ENCODE measurements around the gene KIAA1755.
A peak's percentile ranks its signal among the peaks of the same experiment; 100 is the strongest.

The KIAA1755 gene

DNA sequence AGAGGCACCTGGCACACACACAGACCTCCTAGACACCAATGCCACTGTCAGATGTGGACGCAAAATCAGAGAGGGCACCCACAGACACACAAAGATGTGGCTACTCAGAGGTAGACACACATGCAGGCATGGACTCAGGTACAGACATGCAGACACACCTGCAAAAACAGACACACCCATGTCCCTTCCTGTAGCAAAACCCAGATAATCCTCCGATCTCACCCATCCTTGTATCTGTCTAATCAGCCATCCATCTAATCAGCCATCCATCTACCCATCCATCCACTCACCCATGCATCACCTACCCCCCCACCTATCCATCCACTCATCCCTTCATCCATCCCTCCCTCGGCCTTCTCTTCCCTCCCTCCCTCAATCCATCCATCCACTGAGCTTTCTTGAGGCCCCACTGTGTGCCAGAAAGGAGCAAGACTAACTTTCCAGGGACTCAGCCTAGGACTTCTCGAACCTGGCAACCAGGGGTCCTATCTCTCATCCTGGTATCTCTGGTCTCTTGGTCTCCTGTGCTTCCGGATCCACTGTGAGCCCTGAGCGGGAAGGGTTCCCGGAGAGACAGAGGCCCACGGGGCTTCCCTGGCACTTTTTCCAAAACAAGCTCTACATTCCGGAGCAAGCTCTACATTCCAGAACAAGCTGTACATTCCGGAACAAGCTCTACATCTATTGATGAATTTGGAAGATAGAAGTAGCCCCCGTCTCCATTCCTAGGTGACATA, 94.4 kb downstream of the KIAA1755 start:
- H4K8ac ChIP-seq (ENCODE audit: low read depth, low read length), result peak overlapping the region; percentile 19
- H3K36me3 ChIP-seq (ENCODE audit: control insufficient read depth in 1 of 2, insufficient read depth in 2 of 2, low read length in 2 of 2), result peaks cover 11 to 18% of the 10 kb centered on the region in 2 experiments
- H2BK12ac ChIP-seq (ENCODE audit: low read length), result peak overlapping the region; percentile 82

DNA sequence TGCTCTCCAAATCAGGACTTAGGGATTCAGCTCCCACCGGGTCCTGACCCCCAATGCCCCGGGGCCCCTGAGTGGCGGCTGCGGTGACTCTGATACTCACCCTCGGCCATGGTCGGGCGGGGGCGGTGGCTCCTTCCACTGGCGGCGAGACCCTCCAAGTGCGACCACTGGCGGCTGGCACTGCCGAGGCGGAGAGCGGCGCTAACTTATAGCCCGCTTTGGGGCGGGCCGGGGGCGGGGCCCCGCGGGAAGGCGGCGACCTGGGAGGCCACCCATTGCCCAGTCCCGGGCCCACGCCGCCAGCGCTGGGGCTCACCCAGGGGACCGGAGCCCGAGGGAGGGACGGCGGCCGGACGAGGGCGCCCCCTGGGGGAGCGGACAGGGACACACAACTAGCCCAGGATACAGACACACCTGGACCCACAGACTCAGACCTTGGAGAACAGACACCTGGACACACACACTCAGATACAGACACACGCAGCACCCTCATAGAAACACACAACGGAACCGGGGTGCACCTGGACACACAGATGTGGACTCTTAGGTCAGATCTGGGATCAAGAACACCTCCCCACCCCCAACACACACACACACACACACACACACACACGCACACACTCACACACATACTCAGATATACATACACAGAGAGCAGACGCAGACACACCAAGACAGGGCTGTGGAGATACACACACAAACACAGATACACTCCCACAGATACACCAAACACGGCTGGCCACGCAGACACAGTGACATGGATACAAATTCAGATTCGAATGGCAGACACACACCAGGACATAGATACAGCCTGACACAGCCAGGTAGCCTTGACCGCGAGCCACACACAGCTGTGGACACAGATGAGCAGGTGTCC, 95.2 kb downstream of the KIAA1755 start, which contains the start of gene TGM2:
Gene TGM2, minus strand, starts transcription at position 182 of the 877 bp plus-strand sequence. Its CDS starts 72 bp downstream, at position 110.
- peak within 1 kb of the TSS; percentile 68 for H4K91ac ChIP-seq (ENCODE audit: low read depth, low read length)
- H2AFZ ChIP-seq (ENCODE audit: insufficient read depth, low read length, poor library complexity), result peak within 1 kb of the TSS; percentile 33
- WGBS (ENCODE audit: extremely low coverage, insufficient coverage, insufficient read length), result no CpG with 5 or more reads among the region's 46 CpGs
- H3K9me3 ChIP-seq (ENCODE audit: insufficient read depth, low read depth, low read length), result peaks cover 3% of the 10 kb centered on the region
- H2BK120ac ChIP-seq (ENCODE audit: insufficient read depth, low read length, poor library complexity), result peak within 1 kb of the TSS; percentile 82
- peak within 1 kb of the TSS; percentile 22 for H2AK5ac ChIP-seq (ENCODE audit: low read length)
- peak within 1 kb of the TSS; percentile 51 for H2BK12ac ChIP-seq (ENCODE audit: low read length)
- no peaks in the 10 kb centered on the region for H3K27me3 ChIP-seq (ENCODE audit: insufficient read depth, low read length)
- H3K4me3 ChIP-seq (ENCODE audit: low read depth, low read length), result peak within 1 kb of the TSS; percentile 52
- H3K14ac ChIP-seq (ENCODE audit: low read length), result peak within 1 kb of the TSS; percentile 47
- peak within 1 kb of the TSS; percentile 23 for H3K9ac ChIP-seq (ENCODE audit: low read length)
- peaks cover 11% of the 10 kb centered on the region for H3K79me2 ChIP-seq (ENCODE audit: control insufficient read depth, insufficient read depth, low read length, poor library complexity)
- H3K36me3 ChIP-seq (ENCODE audit: control insufficient read depth in 1 of 2, insufficient read depth in 2 of 2, low read length in 2 of 2), result peaks cover 19 to 25% of the 10 kb centered on the region in 2 experiments
- H3K79me1 ChIP-seq (ENCODE audit: low read length), result peaks cover 59% of the 10 kb centered on the region
- peak within 1 kb of the TSS; percentile 95 for H3K27ac ChIP-seq (ENCODE audit: low read depth, low read length)
- H3K18ac ChIP-seq (ENCODE audit: low read length), result peak within 1 kb of the TSS; percentile 70
- H4K12ac ChIP-seq (ENCODE audit: low read depth, low read length), result peak within 1 kb of the TSS; percentile 0
- H2BK5ac ChIP-seq (ENCODE audit: low read depth, low read length, poor library complexity), result peak within 1 kb of the TSS; percentile 75
- peak; percentile 84 to 91 for DNase-seq
- peak within 1 kb of the TSS; percentile 77 for H4K8ac ChIP-seq (ENCODE audit: low read depth, low read length)
- H3K4me1 ChIP-seq (ENCODE audit: control insufficient read depth in 1 of 2, insufficient read depth in 2 of 2, low read length in 2 of 2), result peaks cover 58 to 59% of the 10 kb centered on the region in 2 experiments
- H3K23ac ChIP-seq (ENCODE audit: low read length), result no peak within 1 kb of the TSS
- H3K4ac ChIP-seq (ENCODE audit: low read depth, low read length), result peak within 1 kb of the TSS; percentile 81
- H3K4me2 ChIP-seq (ENCODE audit: low read length), result peak within 1 kb of the TSS; percentile 67

More for the DNA sequence above, 94.4 kb downstream of the KIAA1755 start:
- Histone ChIP-seq H3K4me3 (ENCODE audit: low read depth, low read length) (no peak overlapping the region), H2AK5ac (ENCODE audit: low read length) (peak overlapping the region; percentile 13), H3K79me1 (ENCODE audit: low read length) (peaks cover 67% of the 10 kb centered on the region), H4K91ac (ENCODE audit: low read depth, low read length) (peak overlapping the region; percentile 68), H3K9ac (ENCODE audit: low read length) (no peak overlapping the region), H4K12ac (ENCODE audit: low read depth, low read length) (no peak overlapping the region), H3K23ac (ENCODE audit: low read length) (no peak overlapping the region), H3K4ac (ENCODE audit: low read depth, low read length) (peak overlapping the region; percentile 13), H2BK120ac (ENCODE audit: insufficient read depth, low read length, poor library complexity) (peak overlapping the region; percentile 82), H3K4me2 (ENCODE audit: low read length) (peak overlapping the region; percentile 67), H3K79me2 (ENCODE audit: control insufficient read depth, insufficient read depth, low read length, poor library complexity) (peaks cover 11% of the 10 kb centered on the region), H3K27ac (ENCODE audit: low read depth, low read length) (peak overlapping the region; percentile 95), H3K14ac (ENCODE audit: low read length) (peak overlapping the region; percentile 43), H2BK5ac (ENCODE audit: low read depth, low read length, poor library complexity) (peak overlapping the region; percentile 75), H3K27me3 (ENCODE audit: insufficient read depth, low read length) (no peaks in the 10 kb centered on the region), H2AFZ (ENCODE audit: insufficient read depth, low read length, poor library complexity) (no peak overlapping the region), H3K18ac (ENCODE audit: low read length) (peak overlapping the region; percentile 10), H3K9me3 (ENCODE audit: insufficient read depth, low read depth, low read length) (peaks cover 3% of the 10 kb centered on the region), H3K4me1 (ENCODE audit: control insufficient read depth in 1 of 2, insufficient read depth in 2 of 2, low read length in 2 of 2) (peaks cover 60 to 66% of the 10 kb centered on the region in 2 experiments)
- no CpG with 5 or more reads among the region's 11 CpGs for WGBS (ENCODE audit: extremely low coverage, insufficient coverage, insufficient read length)
- DNase-seq, result peak; percentile 67 to 84

DNA sequence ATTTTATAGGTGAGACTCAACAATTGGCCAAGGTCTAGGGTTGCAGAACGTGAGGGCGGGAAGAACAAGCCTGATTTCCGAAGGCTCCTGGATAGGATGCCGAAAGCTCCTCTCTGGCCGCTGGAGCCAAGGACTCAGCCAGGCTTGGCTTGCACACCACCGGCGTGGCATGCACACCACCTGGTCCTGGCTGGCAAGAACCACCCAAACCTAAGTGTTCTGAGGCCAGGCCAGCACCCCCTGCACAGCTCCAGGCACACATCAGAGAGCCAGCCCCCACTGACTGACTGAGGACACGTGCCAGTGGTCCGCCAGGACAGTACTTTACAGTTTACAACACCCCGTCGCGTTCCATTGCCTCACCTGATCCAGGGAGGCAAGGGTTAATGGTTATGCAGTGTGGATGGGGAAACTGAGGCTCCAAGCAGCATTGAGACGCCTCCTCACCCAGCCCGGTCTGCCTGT, 95.9 kb downstream of the KIAA1755 start:
- H3K4me2 ChIP-seq (ENCODE audit: low read length), result peak overlapping the region; percentile 67
- peak overlapping the region; percentile 23 for H3K9ac ChIP-seq (ENCODE audit: low read length)
- H4K12ac ChIP-seq (ENCODE audit: low read depth, low read length), result peak overlapping the region; percentile 0
- peaks cover 25 to 31% of the 10 kb centered on the region in 2 experiments for H3K36me3 ChIP-seq (ENCODE audit: control insufficient read depth in 1 of 2, insufficient read depth in 2 of 2, low read length in 2 of 2)
- H3K14ac ChIP-seq (ENCODE audit: low read length), result peak overlapping the region; percentile 23
- H2BK12ac ChIP-seq (ENCODE audit: low read length), result peak overlapping the region; percentile 34
- peaks cover 3% of the 10 kb centered on the region for H3K9me3 ChIP-seq (ENCODE audit: insufficient read depth, low read depth, low read length)
- peak overlapping the region; percentile 33 for H2AFZ ChIP-seq (ENCODE audit: insufficient read depth, low read length, poor library complexity)
- H3K18ac ChIP-seq (ENCODE audit: low read length), result peak overlapping the region; percentile 70
- H4K91ac ChIP-seq (ENCODE audit: low read depth, low read length), result peak overlapping the region; percentile 68
- H3K4me1 ChIP-seq (ENCODE audit: control insufficient read depth in 1 of 2, insufficient read depth in 2 of 2, low read length in 2 of 2), result peaks cover 57 to 59% of the 10 kb centered on the region in 2 experiments
- H3K4me3 ChIP-seq (ENCODE audit: low read depth, low read length), result peak overlapping the region; percentile 52
- H2AK5ac ChIP-seq (ENCODE audit: low read length), result peak overlapping the region; percentile 22
- H3K23ac ChIP-seq (ENCODE audit: low read length), result no peak overlapping the region
- WGBS (ENCODE audit: extremely low coverage, insufficient coverage, insufficient read length), result no CpG with 5 or more reads among the region's 14 CpGs
- H4K8ac ChIP-seq (ENCODE audit: low read depth, low read length), result peak overlapping the region; percentile 77
- peak overlapping the region; percentile 49 for H2BK120ac ChIP-seq (ENCODE audit: insufficient read depth, low read length, poor library complexity)
- H3K79me2 ChIP-seq (ENCODE audit: control insufficient read depth, insufficient read depth, low read length, poor library complexity), result peaks cover 11% of the 10 kb centered on the region
- peaks cover 53% of the 10 kb centered on the region for H3K79me1 ChIP-seq (ENCODE audit: low read length)
- DNase-seq, result no peak
- H3K4ac ChIP-seq (ENCODE audit: low read depth, low read length), result peak overlapping the region; percentile 81
- H2BK5ac ChIP-seq (ENCODE audit: low read depth, low read length, poor library complexity), result peak overlapping the region; percentile 2
- H3K27me3 ChIP-seq (ENCODE audit: insufficient read depth, low read length), result no peaks in the 10 kb centered on the region
- no peak overlapping the region for H3K27ac ChIP-seq (ENCODE audit: low read depth, low read length)

DNA sequence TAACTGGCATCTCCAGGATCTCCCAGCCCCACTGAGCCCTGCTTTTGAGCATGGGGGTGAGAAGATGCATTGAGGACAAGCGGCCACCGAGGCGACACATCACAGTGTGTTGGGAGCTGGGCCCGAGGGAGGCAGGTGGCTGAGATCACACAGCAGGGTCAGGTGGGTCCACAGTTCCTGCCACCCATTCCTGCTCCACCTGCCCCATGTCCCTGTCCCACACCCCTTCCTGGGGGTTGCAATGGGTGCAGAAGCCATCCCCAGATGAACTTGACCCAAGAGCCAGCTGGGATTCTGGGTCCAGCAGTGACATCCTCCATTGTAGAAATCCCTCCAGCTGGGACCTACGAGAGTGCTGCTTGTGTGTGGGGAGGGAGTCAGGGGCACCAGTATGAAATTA, 96.5 kb downstream of the KIAA1755 start:
- H2BK12ac ChIP-seq (ENCODE audit: low read length), result peak overlapping the region; percentile 51
- H3K4ac ChIP-seq (ENCODE audit: low read depth, low read length), result peak overlapping the region; percentile 9
- no CpG with 5 or more reads among the region's 5 CpGs for WGBS (ENCODE audit: extremely low coverage, insufficient coverage, insufficient read length)
- H3K23ac ChIP-seq (ENCODE audit: low read length), result no peak overlapping the region
- peak overlapping the region; percentile 67 for H3K4me2 ChIP-seq (ENCODE audit: low read length)
- peaks cover 11% of the 10 kb centered on the region for H3K79me2 ChIP-seq (ENCODE audit: control insufficient read depth, insufficient read depth, low read length, poor library complexity)
- peak overlapping the region; percentile 8 for H3K9ac ChIP-seq (ENCODE audit: low read length)
- peak overlapping the region; percentile 56 for H2AK5ac ChIP-seq (ENCODE audit: low read length)
- no peaks in the 10 kb centered on the region for H3K27me3 ChIP-seq (ENCODE audit: insufficient read depth, low read length)
- peaks cover 54 to 59% of the 10 kb centered on the region in 2 experiments for H3K4me1 ChIP-seq (ENCODE audit: control insufficient read depth in 1 of 2, insufficient read depth in 2 of 2, low read length in 2 of 2)
- H3K14ac ChIP-seq (ENCODE audit: low read length), result peak overlapping the region; percentile 47
- H3K4me3 ChIP-seq (ENCODE audit: low read depth, low read length), result peak overlapping the region; percentile 45
- H3K18ac ChIP-seq (ENCODE audit: low read length), result peak overlapping the region; percentile 36
- H4K8ac ChIP-seq (ENCODE audit: low read depth, low read length), result peak overlapping the region; percentile 25
- H2BK5ac ChIP-seq (ENCODE audit: low read depth, low read length, poor library complexity), result no peak overlapping the region
- H3K79me1 ChIP-seq (ENCODE audit: low read length), result peaks cover 49% of the 10 kb centered on the region
- H4K91ac ChIP-seq (ENCODE audit: low read depth, low read length), result peak overlapping the region; percentile 42
- H3K9me3 ChIP-seq (ENCODE audit: insufficient read depth, low read depth, low read length), result peaks cover 3% of the 10 kb centered on the region
- no peak overlapping the region for H2AFZ ChIP-seq (ENCODE audit: insufficient read depth, low read length, poor library complexity)
- H4K12ac ChIP-seq (ENCODE audit: low read depth, low read length), result no peak overlapping the region
- DNase-seq, result no peak
- peaks cover 30 to 34% of the 10 kb centered on the region in 2 experiments for H3K36me3 ChIP-seq (ENCODE audit: control insufficient read depth in 1 of 2, insufficient read depth in 2 of 2, low read length in 2 of 2)
- no peak overlapping the region for H3K27ac ChIP-seq (ENCODE audit: low read depth, low read length)
- H2BK120ac ChIP-seq (ENCODE audit: insufficient read depth, low read length, poor library complexity), result peak overlapping the region; percentile 10
